Liver (tissue), 9 donors: ENCODE results near the gene UNKL. TPM values are rescaled to one million over a fixed set of nuclear protein-coding genes. Genes with fewer than 3 reads are reported as not detected.

Experiments used
- DNase-seq: peaks from one replicate; pipeline ENCODE4 v3.0.0-alpha.2; 2017; ENCODE audit warnings: low spot score
- H3K27ac ChIP-seq, 2 donors: one replicate each; pipeline ENCODE4 v1.7.0; 2013; ENCODE audit warnings: inconsistent platforms in 2 of 2, low read length in 2 of 2, control low read depth in 1 of 2, low read depth in 1 of 2, mild to moderate bottlenecking in 1 of 2
- H3K27me3 ChIP-seq, 4 donors: one replicate each; pipeline versions ENCODE4 v1.6.1 to v1.7.0; 2013; ENCODE audit warnings: low read length in 3 of 4, inconsistent platforms in 1 of 4, mild to moderate bottlenecking in 1 of 4, moderate library complexity in 1 of 4; ENCODE audit not compliant: control insufficient read depth in 4 of 4, insufficient read depth in 4 of 4
- H3K36me3 ChIP-seq, 4 donors: one replicate each; pipeline versions ENCODE4 v1.6.1 to v1.7.0; 2013; ENCODE audit warnings: low read length in 3 of 4, mild to moderate bottlenecking in 3 of 4, low read depth in 1 of 4, moderate library complexity in 1 of 4; ENCODE audit not compliant: control insufficient read depth in 4 of 4, insufficient read depth in 3 of 4
- H3K4me1 ChIP-seq, 4 donors: one replicate each; pipeline versions ENCODE4 v1.6.1 to v1.7.0; 2013; ENCODE audit warnings: low read length in 3 of 4, mild to moderate bottlenecking in 3 of 4, moderate library complexity in 1 of 4; ENCODE audit not compliant: control insufficient read depth in 4 of 4, insufficient read depth in 4 of 4
- H3K4me3 ChIP-seq, 3 donors: one replicate each; pipeline versions ENCODE4 v1.6.1 to v1.7.0; 2013; ENCODE audit warnings: low read length in 3 of 3, control low read depth in 1 of 3, low read depth in 1 of 3, mild to moderate bottlenecking in 1 of 3
- H3K9ac ChIP-seq, 2 donors: one replicate each; pipeline ENCODE4 v1.7.0; 2013; ENCODE audit warnings: low read length in 2 of 2, mild to moderate bottlenecking in 2 of 2, moderate library complexity in 2 of 2, control low read depth in 1 of 2, low read depth in 1 of 2
- H3K9me3 ChIP-seq, 4 donors: one replicate each; pipeline versions ENCODE4 v1.6.1 to v1.7.0; 2013; ENCODE audit warnings: low read length in 3 of 4; ENCODE audit not compliant: control insufficient read depth in 4 of 4
- ATF3 ChIP-seq: IDR thresholded peaks from 2 replicates; pipeline ENCODE4 v1.6.1; 2016; ENCODE audit warnings: antibody characterized with exemption
- EGR1 ChIP-seq, 2 donors: IDR thresholded peaks; 2 replicates each; pipeline ENCODE4 v1.6.1; 2016 to 2018; ENCODE audit warnings: antibody characterized with exemption in 2 of 2, low read depth in 2 of 2
- FOXA1 ChIP-seq: IDR thresholded peaks from 2 replicates; pipeline ENCODE4 v1.6.1; 2016; ENCODE audit warnings: antibody characterized with exemption
- GABPA ChIP-seq, 2 donors: IDR thresholded peaks in 1 of 2; conservative IDR thresholded peaks in 1 of 2; 2 replicates each; pipeline ENCODE4 v1.6.1; 2016; ENCODE audit warnings: antibody characterized with exemption in 2 of 2, mild to moderate bottlenecking in 1 of 2, moderate library complexity in 1 of 2
- HNF4A ChIP-seq, 2 donors: conservative IDR thresholded peaks; 2 replicates each; pipeline ENCODE4 v1.6.1; 2016; ENCODE audit warnings: antibody characterized with exemption in 2 of 2, mild to moderate bottlenecking in 2 of 2
- HNF4G ChIP-seq: IDR thresholded peaks from 2 replicates; pipeline ENCODE4 v1.6.1; 2016; ENCODE audit warnings: antibody characterized with exemption
- JUND ChIP-seq, 2 donors: IDR thresholded peaks; 2 replicates each; pipeline ENCODE4 v1.6.1; 2016; ENCODE audit warnings: antibody characterized with exemption in 2 of 2
- MAX ChIP-seq: IDR thresholded peaks from 2 replicates; pipeline ENCODE4 v1.6.1; 2016; ENCODE audit warnings: antibody characterized with exemption
- NR2F2 ChIP-seq: IDR thresholded peaks from 2 replicates; pipeline ENCODE4 v1.6.1; 2016; ENCODE audit warnings: antibody characterized with exemption
- RAD21 ChIP-seq, 2 donors: IDR thresholded peaks; 2 replicates each; pipeline ENCODE4 v1.6.1; 2016; ENCODE audit warnings: antibody characterized with exemption in 2 of 2, mild to moderate bottlenecking in 2 of 2
- RXRA ChIP-seq, 2 donors: IDR thresholded peaks; 2 replicates each; pipeline ENCODE4 v1.6.1; 2017 to 2018; ENCODE audit warnings: antibody characterized with exemption in 2 of 2, mild to moderate bottlenecking in 1 of 2
- SP1 ChIP-seq: IDR thresholded peaks from 2 replicates; pipeline ENCODE4 v1.6.1; 2018; ENCODE audit warnings: antibody characterized with exemption, mild to moderate bottlenecking
- TAF1 ChIP-seq: conservative IDR thresholded peaks from 2 replicates; pipeline ENCODE4 v1.6.1; 2016; ENCODE audit warnings: antibody characterized with exemption, mild to moderate bottlenecking
- YY1 ChIP-seq: IDR thresholded peaks from 2 replicates; pipeline ENCODE4 v1.6.1; 2016; ENCODE audit warnings: antibody characterized with exemption, mild to moderate bottlenecking
- WGBS: extraction: QIAGEN DNeasy Blood & Tissue Kit; methylation state at CpG from one replicate; pipeline ENCODE4 v1.1.7; 2013; 5-methylcytosine and 5-hydroxymethylcytosine counted together
- polyA plus RNA-seq, 2 donors: library from polyadenylated mRNA; stranded (reverse) in 1 of 2; unstranded in 1 of 2; fragments of 200-250 nt in 1 of 2; fragments of >200 nt in 1 of 2; fragmentation: Nextera tagmentation in 1 of 2; extraction: Ambion mirVana in 1 of 2; gene quantifications; one replicate each; pipeline versions ENCODE4 v1.2.1 to v1.2.3, GENCODE V29; 2013 to 2015
- total RNA-seq, 2 donors: library from RNA; depleted of rRNA; stranded (reverse); fragments of >200 nt; gene quantifications; one replicate each; pipeline ENCODE4 v1.2.3, GENCODE V29; 2014
- TF ChIP-seq, protein P1 (sequence below): IDR thresholded peaks from 2 replicates; pipeline ENCODE4 v1.6.1; 2016; ENCODE audit warnings: antibody characterized with exemption, mild to moderate bottlenecking
- TF ChIP-seq, protein P2 (sequence below): IDR thresholded peaks from 2 replicates; pipeline ENCODE4 v1.6.1; 2016; ENCODE audit warnings: antibody characterized with exemption
- TF ChIP-seq, protein P3 (sequence below): fragments of 150-350 bp; IDR thresholded peaks from 2 replicates; pipeline ENCODE4 v1.5.1; 2017; ENCODE audit warnings: improper control_type of control experiment, low read depth, low read length; ENCODE audit not compliant: missing input control
- donor health status: healthy.
- donor health status: healthy.
- donor health status: healthy.
- donor health status: healthy.
- donor health status: healthy.

The UNKL gene
- total and polyA plus RNA-seq, 4 donors, result 3.5 to 14.7 (median 6.6) TPM

DNA sequence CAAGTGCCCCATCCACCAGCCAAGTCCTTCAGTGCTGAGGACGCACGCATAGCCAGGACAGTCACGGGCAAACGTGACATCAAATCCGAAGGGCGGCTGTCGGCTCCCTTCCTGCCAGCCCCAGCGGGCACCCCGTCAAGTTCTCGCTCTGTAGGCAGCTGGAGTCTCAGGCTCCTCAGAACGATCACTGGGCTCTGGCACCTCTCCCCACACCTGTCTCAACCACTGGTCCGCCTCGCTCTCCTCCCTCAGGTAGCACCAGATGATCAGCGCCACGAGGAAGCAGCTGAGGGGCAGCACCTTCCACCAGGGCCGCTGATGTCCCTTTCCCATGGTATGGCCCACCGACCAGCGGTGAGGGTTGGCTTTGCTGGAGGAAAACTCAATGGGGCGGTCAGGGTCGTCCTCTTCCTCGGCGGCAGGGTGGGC, 5.6 kb upstream of the UNKL start:
- TF ChIP-seq SP1 (no peak), HNF4A (conservative IDR thresholded peaks at IDR 0.05) (no peak), HNF4G (no peak), RXRA (IDR thresholded peaks at IDR 0.05) (no peak), ATF3 (no peak), FOXA1 (no peak), EGR1 (IDR thresholded peaks at IDR 0.05; ENCODE audit: low read depth in 2 of 2) (no peak), YY1 (no peak), JUND (IDR thresholded peaks at IDR 0.05) (no peak), TAF1 (no peak), RAD21 (IDR thresholded peaks at IDR 0.05) (no peak), MAX (no peak), NR2F2 (no peak), GABPA (IDR thresholded peaks at IDR 0.05 in 1 of 2, conservative IDR thresholded peaks at IDR 0.05 in 1 of 2) (no peak)
- TF ChIP-seq, protein P1, sequence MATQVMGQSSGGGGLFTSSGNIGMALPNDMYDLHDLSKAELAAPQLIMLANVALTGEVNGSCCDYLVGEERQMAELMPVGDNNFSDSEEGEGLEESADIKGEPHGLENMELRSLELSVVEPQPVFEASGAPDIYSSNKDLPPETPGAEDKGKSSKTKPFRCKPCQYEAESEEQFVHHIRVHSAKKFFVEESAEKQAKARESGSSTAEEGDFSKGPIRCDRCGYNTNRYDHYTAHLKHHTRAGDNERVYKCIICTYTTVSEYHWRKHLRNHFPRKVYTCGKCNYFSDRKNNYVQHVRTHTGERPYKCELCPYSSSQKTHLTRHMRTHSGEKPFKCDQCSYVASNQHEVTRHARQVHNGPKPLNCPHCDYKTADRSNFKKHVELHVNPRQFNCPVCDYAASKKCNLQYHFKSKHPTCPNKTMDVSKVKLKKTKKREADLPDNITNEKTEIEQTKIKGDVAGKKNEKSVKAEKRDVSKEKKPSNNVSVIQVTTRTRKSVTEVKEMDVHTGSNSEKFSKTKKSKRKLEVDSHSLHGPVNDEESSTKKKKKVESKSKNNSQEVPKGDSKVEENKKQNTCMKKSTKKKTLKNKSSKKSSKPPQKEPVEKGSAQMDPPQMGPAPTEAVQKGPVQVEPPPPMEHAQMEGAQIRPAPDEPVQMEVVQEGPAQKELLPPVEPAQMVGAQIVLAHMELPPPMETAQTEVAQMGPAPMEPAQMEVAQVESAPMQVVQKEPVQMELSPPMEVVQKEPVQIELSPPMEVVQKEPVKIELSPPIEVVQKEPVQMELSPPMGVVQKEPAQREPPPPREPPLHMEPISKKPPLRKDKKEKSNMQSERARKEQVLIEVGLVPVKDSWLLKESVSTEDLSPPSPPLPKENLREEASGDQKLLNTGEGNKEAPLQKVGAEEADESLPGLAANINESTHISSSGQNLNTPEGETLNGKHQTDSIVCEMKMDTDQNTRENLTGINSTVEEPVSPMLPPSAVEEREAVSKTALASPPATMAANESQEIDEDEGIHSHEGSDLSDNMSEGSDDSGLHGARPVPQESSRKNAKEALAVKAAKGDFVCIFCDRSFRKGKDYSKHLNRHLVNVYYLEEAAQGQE, result no peak
- TF ChIP-seq, protein P2, sequence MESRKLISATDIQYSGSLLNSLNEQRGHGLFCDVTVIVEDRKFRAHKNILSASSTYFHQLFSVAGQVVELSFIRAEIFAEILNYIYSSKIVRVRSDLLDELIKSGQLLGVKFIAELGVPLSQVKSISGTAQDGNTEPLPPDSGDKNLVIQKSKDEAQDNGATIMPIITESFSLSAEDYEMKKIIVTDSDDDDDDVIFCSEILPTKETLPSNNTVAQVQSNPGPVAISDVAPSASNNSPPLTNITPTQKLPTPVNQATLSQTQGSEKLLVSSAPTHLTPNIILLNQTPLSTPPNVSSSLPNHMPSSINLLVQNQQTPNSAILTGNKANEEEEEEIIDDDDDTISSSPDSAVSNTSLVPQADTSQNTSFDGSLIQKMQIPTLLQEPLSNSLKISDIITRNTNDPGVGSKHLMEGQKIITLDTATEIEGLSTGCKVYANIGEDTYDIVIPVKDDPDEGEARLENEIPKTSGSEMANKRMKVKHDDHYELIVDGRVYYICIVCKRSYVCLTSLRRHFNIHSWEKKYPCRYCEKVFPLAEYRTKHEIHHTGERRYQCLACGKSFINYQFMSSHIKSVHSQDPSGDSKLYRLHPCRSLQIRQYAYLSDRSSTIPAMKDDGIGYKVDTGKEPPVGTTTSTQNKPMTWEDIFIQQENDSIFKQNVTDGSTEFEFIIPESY, result no peak
- TF ChIP-seq, protein P3, sequence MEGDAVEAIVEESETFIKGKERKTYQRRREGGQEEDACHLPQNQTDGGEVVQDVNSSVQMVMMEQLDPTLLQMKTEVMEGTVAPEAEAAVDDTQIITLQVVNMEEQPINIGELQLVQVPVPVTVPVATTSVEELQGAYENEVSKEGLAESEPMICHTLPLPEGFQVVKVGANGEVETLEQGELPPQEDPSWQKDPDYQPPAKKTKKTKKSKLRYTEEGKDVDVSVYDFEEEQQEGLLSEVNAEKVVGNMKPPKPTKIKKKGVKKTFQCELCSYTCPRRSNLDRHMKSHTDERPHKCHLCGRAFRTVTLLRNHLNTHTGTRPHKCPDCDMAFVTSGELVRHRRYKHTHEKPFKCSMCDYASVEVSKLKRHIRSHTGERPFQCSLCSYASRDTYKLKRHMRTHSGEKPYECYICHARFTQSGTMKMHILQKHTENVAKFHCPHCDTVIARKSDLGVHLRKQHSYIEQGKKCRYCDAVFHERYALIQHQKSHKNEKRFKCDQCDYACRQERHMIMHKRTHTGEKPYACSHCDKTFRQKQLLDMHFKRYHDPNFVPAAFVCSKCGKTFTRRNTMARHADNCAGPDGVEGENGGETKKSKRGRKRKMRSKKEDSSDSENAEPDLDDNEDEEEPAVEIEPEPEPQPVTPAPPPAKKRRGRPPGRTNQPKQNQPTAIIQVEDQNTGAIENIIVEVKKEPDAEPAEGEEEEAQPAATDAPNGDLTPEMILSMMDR, result no peak
- WGBS, result 1% methylated on average over 22 of the region's 22 CpGs
- DNase-seq, result no peak
- Histone ChIP-seq H3K36me3 (peaks cover 0 to 2% (median 0%) of the 10 kb centered on the region in 4 donors), H3K4me3 (peak overlapping the region; percentile 77 to 90 (median 90)), H3K4me1 (peaks cover 3 to 16% (median 14%) of the 10 kb centered on the region in 4 donors), H3K27ac (peak overlapping the region; percentile 44 to 89), H3K9me3 (no peaks in the 10 kb centered on the region), H3K9ac (peak overlapping the region; percentile 61 to 87), H3K27me3 (no peaks in the 10 kb centered on the region)
